C4-2B (cell line): Measurements from ENCODE around the gene LRATD1.

Source experiments
- ZFX ChIP-seq: fragments of 450-650 bp; IDR thresholded peaks from 2 replicates; pipeline ENCODE4 v1.6.1; 2017
- TF ChIP-seq, protein P1 (sequence below): fragments of 450-650 bp; conservative IDR thresholded peaks from 2 replicates; pipeline ENCODE4 v1.5.1; 2017; ENCODE audit warnings: mild to moderate bottlenecking

DNA sequence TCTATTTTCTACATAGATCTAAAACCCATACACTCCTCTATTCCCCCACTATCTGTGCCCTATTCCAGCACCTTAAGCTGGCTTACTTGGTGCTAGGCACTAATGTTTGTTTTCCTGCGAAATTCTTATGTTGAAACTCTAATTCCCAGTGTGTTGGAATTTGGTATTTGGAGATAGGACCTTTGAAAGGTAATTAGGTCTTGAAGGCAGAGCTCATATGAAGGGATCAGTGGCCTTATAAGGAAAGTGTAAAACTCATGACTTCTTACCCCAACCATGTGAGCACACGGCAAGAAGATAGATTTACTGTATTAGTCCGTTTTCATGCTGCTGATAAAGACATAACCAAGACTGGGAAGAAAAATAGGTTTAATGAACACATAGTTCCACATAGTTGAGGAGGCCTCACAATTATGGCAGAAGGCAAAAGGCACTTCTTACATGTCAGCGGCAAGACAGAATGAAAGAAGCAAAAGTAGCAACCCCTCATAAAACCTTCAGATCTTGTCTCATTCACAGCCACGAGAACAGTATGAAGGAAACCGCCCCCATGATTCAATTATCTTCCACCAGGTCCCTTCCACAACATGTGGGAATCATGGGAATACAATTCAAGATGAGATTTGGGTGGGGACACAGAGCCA is 10.5 kb upstream of the LRATD1 start:
- TF ChIP-seq, protein P1, sequence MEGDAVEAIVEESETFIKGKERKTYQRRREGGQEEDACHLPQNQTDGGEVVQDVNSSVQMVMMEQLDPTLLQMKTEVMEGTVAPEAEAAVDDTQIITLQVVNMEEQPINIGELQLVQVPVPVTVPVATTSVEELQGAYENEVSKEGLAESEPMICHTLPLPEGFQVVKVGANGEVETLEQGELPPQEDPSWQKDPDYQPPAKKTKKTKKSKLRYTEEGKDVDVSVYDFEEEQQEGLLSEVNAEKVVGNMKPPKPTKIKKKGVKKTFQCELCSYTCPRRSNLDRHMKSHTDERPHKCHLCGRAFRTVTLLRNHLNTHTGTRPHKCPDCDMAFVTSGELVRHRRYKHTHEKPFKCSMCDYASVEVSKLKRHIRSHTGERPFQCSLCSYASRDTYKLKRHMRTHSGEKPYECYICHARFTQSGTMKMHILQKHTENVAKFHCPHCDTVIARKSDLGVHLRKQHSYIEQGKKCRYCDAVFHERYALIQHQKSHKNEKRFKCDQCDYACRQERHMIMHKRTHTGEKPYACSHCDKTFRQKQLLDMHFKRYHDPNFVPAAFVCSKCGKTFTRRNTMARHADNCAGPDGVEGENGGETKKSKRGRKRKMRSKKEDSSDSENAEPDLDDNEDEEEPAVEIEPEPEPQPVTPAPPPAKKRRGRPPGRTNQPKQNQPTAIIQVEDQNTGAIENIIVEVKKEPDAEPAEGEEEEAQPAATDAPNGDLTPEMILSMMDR: no peak
- no peak for TF ChIP-seq ZFX
